Measurements from ENCODE around the gene ALDH1B1.
"Not testable (repeated sequence)": the region's sequence is repeated elsewhere in the genome, so short reads cannot be mapped to it uniquely, and the experiment has no call there.

Gene ALDH1B1

DNA sequence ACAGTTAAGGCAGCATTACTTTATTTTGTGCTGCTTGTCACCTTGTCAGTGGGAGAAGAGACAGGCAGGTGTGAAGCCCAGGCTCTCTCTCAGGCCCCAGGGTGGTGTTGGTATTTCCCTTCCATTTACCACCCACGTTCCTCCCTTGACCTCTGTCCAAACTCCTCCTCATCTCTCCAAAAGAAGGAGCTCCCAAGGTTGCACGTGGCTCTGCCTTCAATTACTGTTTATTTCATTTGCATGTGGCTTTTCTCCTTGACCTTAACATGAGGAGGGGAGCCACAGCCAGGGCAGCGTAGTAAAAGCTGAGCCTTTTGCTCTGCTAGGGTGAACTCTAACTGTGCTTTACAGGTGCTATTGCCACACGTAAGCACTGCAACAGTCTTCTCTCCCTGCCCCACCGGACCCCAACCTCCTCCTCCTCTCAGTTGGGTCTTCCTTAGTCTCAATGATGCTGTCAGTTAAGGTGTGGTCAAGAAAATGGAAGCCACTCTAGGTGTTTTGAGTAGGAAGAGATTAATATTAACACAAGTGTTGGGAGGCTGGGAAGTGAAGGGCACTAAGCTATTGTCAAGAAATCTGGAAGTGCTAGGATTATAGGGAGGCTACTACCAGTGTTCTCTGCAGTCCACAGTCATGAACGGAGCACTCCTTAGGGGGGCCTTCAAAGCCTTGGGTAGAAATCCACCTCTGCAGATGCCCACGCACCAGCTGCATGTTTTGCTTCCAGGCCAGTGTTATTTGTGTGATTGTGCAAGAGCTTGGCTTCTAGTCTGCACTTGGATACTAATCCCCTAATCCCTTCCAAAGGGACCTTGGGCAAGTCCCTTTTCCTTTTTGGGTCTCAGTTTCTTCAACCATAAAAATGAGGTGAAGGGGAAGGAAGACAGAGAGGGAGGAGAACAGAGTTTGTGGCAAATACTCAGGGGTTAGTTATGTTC, 3.9 kb upstream of the ALDH1B1 start:
- no peak for DNase-seq

DNA sequence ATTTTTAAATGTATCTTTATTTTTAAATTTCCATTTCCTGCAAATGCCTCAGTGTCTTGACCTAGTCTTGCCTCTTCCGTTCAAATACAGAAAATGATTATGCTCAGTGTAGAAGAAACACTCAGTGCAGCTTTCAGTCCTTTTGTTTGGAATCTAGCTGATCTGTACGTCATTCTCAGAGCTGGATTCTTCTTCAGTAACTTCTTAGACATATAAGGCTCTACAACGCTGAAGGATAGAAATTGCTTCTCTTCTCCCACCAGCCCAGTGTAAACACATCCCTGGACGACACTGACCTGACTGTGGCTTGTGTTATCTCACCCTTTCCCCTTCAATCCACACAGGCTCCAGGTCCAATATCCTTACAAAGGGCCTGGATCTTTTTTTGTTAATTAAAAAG, 3.2 kb upstream of the ALDH1B1 start:
- no peak for DNase-seq

- DNase-seq, result no peak
Observed at GRCh38 chr9:38390442-38390841, 2.1 kb upstream of the ALDH1B1 start.

GRCh38 chr9:38390851-38391250, 1.7 kb upstream of the ALDH1B1 start:
- no peak for DNase-seq

GRCh38 chr9:38391278-38392118, 1.0 kb upstream of the ALDH1B1 start:
- DNase-seq, result no peak

GRCh38 chr9:38393128-38393796, 760 bp downstream of the ALDH1B1 start:
- no peak for DNase-seq

DNA sequence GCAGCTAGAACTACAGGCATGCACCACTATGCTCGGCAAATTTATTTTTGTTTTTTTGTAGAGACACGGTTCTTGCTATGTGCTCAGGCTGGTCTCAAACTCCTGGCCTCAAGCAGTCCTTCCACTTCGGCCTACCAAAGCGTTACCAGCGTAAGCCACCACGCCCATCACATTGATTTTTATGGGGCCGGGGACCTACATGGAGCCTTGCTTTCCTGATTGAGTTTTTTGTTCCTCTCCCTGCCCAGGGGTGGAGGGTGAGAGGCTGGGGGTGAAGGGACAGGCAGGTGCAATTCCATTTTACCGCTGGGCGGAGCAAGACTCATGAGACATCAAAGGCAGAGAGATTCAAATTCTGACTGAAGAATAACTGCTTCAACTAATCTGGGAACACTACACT, 1.9 kb downstream of the ALDH1B1 start:
- no peak for DNase-seq

DNA sequence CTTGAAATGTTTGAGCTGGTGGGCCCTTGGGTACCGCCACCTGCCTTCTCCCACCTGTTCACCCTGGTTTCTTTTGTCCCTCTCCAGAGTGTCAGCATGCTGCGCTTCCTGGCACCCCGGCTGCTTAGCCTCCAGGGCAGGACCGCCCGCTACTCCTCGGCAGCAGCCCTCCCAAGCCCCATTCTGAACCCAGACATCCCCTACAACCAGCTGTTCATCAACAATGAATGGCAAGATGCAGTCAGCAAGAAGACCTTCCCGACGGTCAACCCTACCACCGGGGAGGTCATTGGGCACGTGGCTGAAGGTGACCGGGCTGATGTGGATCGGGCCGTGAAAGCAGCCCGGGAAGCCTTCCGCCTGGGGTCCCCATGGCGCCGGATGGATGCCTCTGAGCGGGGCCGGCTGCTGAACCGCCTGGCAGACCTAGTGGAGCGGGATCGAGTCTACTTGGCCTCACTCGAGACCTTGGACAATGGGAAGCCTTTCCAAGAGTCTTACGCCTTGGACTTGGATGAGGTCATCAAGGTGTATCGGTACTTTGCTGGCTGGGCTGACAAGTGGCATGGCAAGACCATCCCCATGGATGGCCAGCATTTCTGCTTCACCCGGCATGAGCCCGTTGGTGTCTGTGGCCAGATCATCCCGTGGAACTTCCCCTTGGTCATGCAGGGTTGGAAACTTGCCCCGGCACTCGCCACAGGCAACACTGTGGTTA, 3.3 kb downstream of the ALDH1B1 start:
- DNase-seq, result no peak

DNA sequence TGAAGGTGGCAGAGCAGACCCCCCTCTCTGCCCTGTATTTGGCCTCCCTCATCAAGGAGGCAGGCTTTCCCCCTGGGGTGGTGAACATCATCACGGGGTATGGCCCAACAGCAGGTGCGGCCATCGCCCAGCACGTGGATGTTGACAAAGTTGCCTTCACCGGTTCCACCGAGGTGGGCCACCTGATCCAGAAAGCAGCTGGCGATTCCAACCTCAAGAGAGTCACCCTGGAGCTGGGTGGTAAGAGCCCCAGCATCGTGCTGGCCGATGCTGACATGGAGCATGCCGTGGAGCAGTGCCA, 3.8 kb downstream of the ALDH1B1 start:
- no peak for DNase-seq

DNA sequence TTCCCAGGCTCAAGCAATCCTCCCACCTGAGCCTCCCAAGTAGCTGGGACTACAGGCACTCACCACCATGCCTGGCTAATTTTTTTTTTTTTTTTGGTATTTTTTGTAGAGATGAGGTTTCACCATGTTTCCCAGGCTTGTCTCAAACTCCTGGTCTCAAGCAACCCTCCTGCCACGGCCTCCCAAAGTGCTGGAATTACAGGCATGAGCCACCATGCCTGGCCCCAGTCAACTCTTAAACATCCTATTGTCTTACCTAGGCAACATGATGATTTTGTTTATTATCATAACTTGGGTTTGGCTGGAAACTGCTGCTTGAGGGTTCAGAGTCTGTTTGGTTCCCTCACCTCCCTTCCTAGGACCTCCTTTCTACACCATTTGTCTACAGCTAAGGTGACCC, 6.7 kb downstream of the ALDH1B1 start:
- DNase-seq, result not testable (repeated sequence)

- no peak for DNase-seq
Observed at GRCh38 chr9:38401994-38402393, 9.5 kb downstream of the ALDH1B1 start.

DNA sequence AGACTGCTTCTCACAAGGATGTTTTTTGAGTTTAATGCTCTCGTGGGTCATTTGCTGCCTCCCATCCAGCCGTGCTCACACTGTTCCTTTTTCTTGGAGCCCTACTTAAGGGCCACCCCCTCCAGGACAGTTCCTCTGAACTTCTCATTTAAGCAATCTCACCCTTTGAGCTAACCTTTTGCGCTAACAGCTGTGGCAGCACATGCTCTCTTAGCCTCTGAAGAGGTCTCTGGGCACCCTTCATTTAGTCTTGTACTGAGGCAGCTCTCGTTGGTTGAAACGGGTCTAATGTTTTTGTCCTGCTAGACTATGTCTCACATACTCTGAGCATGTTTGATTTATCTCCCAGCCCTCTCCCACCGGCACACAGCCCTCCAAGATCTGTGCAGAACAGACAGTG, 11.8 kb downstream of the ALDH1B1 start:
- no peak for DNase-seq

DNA sequence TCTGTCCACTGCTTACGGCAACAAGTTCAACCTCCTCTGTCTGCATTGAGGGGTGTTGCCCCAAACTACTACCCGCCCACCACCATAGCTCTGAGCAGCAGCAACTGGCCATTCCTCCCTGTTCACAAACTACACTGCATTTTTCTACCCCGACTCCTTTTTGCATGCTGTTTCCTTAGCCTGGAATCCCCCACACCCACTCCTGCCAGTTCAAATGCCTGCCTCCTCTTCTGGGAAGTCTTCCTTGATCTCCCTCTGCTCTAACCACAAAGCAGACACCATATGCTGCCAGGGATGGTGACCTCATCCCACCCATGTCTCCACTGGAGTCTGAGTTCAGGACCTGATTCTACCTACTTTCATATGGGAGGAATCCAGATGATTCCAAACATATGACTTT, 13.3 kb downstream of the ALDH1B1 start:
- DNase-seq, result no peak

- DNase-seq, result no peak
Observed at GRCh38 chr9:38406476-38407186, 14.1 kb downstream of the ALDH1B1 start.

GRCh38 chr9:38408719-38409118, 16.2 kb downstream of the ALDH1B1 start:
- no peak for DNase-seq

DNA sequence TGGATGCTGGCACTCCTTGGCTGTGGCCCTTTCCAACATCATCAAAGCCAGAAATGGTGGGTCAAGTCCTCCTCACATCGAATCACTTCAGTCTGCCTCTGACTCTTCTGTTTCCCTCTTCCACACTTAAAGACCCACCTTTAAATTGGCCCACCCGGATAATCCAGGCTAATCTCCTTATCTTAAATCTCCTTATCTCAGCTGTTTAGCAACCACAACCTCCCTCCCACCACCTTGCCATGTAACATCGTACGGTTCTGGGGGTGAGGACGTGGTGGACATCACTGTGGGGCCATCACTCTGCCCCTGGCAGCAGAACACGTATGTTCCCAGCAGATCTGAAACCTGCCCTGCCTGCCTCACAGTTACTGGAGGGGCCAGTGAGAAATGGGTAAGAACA, 20.2 kb downstream of the ALDH1B1 start:
- no peak for DNase-seq

DNA sequence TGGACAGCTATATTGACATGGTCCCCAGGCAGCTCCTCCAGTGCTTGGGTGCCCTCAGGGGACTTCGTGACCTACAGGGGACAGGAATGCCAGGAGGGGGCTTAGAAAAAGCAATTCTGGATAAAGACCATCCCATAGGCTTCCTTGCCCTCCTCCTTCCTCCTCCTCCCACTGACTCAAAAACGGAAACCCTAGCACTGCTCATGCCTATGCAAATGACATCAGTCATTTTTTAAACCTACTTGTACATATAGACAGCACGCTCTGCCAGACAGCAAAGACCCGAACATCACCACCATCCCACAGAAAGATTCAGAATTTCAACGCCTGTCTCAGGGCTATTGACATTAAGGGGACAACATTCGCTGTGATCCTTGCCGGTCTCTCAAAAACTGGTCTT, 20.8 kb downstream of the ALDH1B1 start:
- no peak for DNase-seq

DNA sequence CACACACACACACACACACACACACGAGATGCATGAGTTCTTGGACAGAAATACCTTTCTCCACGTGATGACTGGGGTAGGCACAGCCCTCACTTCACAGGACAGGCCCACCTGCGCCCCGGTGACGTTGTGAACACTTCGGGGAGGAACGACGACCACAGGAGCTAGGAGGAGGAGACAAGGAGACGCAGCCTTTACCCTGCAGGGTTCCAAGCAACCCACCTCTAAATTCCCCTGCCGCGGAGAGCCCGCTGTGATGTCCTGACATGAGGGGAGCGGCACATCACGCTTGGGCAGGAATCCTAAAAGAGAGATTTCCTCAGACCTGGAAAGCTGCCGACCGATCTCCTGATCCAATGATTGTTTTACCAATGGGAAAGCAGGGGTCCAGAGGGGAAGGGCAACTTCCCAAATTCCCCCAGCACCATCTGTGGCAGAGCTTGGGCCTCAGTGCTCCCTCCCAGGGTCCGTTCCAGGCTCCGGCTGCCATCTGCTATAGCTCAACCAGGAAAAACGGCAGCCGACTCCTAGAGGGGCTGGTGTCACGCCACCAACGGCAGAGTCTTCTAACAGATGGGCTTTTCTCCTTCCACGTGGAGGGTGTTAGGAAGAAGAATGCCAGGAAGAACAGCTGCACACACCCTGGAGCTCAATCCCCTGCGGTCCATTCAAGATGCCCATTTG, 21.7 kb downstream of the ALDH1B1 start:
- no peak for DNase-seq

DNA sequence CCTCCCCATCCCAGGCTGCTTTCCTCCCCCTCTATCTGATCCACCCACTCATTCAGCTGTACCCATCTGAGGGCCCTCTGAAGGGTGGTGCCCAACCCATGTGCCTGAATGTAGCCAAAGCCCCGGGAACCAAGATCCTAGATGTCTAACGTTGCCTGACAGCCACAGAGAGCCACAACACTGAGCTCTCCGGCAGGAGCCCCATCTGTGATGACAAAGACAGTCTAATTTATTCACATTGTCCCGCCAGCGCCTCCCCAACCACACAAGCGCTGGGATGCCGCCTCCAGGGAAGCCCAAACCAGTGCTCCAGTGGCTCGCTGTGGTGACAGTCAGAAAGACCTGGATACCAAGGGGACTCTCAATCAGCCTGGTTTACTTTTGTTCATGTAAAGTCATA, 23.4 kb downstream of the ALDH1B1 start:
- no peak for DNase-seq

DNA sequence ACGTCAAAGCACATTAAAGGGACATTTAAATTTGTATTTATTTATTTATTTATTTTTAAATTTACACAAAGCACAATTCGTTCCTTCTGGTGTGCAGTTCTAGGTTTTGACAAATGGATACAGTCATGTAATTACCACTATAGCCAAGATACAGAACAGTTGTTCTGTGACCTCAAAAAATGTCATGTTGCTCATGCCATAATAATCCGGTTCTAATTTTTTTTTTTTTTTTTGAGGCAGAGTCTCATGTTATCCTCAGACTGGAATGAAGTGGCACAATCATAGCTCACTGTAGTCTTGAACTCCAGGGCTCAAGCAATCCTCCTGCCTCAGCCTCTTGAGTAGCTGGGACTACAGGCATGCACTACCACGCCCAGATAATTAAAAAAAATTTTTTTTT, 24.0 kb downstream of the ALDH1B1 start:
- no peak for DNase-seq

All from NCI-H226 (cell line).